Right atrium auricular region (tissue), 2 donors: ENCODE data around the gene ZNF276. TPM values are rescaled to one million over a fixed set of nuclear protein-coding genes. Genes with fewer than 3 reads are reported as not detected.

Experiments
- DNase-seq: peaks from one replicate; pipeline ENCODE4 v3.0.0-alpha.2; 2019; ENCODE audit warnings: low spot score
- H3K27ac ChIP-seq, 2 donors: fragments of 200-600 bp; sonication (generic); 1 replicate in 1 of 2; 2 replicates in 1 of 2; pipeline ENCODE4 v1.5.1; 2016 to 2019
- H3K27me3 ChIP-seq, 2 donors: fragments of 200-600 bp; sonication (generic); one replicate each; pipeline versions ENCODE4 v1.5.1 to v1.6.0; 2017 to 2019
- H3K36me3 ChIP-seq: fragments of 200-600 bp; sonication (generic); one replicate; pipeline ENCODE4 v1.5.1; 2016
- H3K4me1 ChIP-seq, 2 donors: fragments of 200-600 bp; sonication (generic); one replicate each; pipeline versions ENCODE4 v1.5.1 to v1.6.0; 2017 to 2019
- H3K4me3 ChIP-seq, 2 donors: fragments of 200-600 bp; sonication (generic); 1 replicate in 1 of 2; 2 replicates in 1 of 2; pipeline ENCODE4 v1.5.1; 2017 to 2019; ENCODE audit warnings: mild to moderate bottlenecking in 1 of 2, moderate library complexity in 1 of 2
- H3K9me3 ChIP-seq, 2 donors: fragments of 200-600 bp; sonication (generic); one replicate each; pipeline ENCODE4 v1.5.1; 2019
- total RNA-seq, 2 donors: library from RNA; depleted of rRNA; stranded (reverse); fragments of >200 nt; gene quantifications; one replicate each; pipeline ENCODE4 v1.1.0, GENCODE V29; 2016
- TF ChIP-seq, protein P1 (sequence below), 2 donors: fragments of 200-600 bp; sonication (generic); IDR thresholded peaks; one replicate each; pipeline ENCODE4 v1.5.1; 2019; ENCODE audit warnings: antibody characterized with exemption in 2 of 2

The ZNF276 gene
- total RNA-seq, 2 donors from 2014 or later: 10.0 to 11.1 TPM

GRCh38 chr16:89717688-89718505 is 3.4 kb upstream of the ZNF276 start:
- TF ChIP-seq, protein P1, sequence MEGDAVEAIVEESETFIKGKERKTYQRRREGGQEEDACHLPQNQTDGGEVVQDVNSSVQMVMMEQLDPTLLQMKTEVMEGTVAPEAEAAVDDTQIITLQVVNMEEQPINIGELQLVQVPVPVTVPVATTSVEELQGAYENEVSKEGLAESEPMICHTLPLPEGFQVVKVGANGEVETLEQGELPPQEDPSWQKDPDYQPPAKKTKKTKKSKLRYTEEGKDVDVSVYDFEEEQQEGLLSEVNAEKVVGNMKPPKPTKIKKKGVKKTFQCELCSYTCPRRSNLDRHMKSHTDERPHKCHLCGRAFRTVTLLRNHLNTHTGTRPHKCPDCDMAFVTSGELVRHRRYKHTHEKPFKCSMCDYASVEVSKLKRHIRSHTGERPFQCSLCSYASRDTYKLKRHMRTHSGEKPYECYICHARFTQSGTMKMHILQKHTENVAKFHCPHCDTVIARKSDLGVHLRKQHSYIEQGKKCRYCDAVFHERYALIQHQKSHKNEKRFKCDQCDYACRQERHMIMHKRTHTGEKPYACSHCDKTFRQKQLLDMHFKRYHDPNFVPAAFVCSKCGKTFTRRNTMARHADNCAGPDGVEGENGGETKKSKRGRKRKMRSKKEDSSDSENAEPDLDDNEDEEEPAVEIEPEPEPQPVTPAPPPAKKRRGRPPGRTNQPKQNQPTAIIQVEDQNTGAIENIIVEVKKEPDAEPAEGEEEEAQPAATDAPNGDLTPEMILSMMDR (IDR thresholded peaks at IDR 0.05): no peak
- Histone ChIP-seq H3K4me1 (peaks cover 0 to 20% of the 10 kb centered on the region in 2 donors), H3K4me3 (no peak overlapping the region), H3K9me3 (no peaks in the 10 kb centered on the region), H3K27me3 (no peaks in the 10 kb centered on the region), H3K36me3 (peaks cover 3% of the 10 kb centered on the region), H3K27ac (no peak overlapping the region)
- no peak for DNase-seq

DNA sequence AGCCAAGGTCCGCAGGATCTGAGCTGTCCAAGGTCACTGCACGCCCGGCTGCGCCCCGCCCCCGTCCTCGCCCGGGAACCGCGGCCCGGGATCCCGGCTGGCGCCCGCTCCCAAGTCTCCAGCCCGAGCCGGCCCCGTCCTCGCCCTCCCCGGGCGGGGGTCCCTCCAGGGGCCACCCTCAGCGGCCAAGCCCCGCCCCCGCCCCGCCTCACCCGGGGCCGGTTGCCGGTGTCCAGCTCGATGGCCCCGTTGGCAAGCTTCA is 855 bp upstream of the ZNF276 start:
- Histone ChIP-seq H3K36me3 (peaks cover 28% of the 10 kb centered on the region), H3K27me3 (no peaks in the 10 kb centered on the region), H3K4me1 (peaks cover 0 to 38% of the 10 kb centered on the region in 2 donors), H3K9me3 (no peaks in the 10 kb centered on the region), H3K27ac (peak overlapping the region; percentile 97 to 100), H3K4me3 (peak overlapping the region; percentile 82 to 95)
- TF ChIP-seq, protein P1 (IDR thresholded peaks at IDR 0.05): no peak
- DNase-seq: no peak

GRCh38 chr16:89721546-89722391 is 432 bp downstream of the ZNF276 start:
- TF ChIP-seq, protein P1 (IDR thresholded peaks at IDR 0.05): no peak
- H3K36me3 ChIP-seq: peaks cover 40% of the 10 kb centered on the region
- DNase-seq: peak; percentile 72
- no peaks in the 10 kb centered on the region for H3K9me3 ChIP-seq
- no peaks in the 10 kb centered on the region for H3K27me3 ChIP-seq
- H3K4me3 ChIP-seq: peak overlapping the region; percentile 82 to 95
- H3K27ac ChIP-seq: peak overlapping the region; percentile 97 to 100
- peaks cover 0 to 38% of the 10 kb centered on the region in 2 donors for H3K4me1 ChIP-seq

DNA sequence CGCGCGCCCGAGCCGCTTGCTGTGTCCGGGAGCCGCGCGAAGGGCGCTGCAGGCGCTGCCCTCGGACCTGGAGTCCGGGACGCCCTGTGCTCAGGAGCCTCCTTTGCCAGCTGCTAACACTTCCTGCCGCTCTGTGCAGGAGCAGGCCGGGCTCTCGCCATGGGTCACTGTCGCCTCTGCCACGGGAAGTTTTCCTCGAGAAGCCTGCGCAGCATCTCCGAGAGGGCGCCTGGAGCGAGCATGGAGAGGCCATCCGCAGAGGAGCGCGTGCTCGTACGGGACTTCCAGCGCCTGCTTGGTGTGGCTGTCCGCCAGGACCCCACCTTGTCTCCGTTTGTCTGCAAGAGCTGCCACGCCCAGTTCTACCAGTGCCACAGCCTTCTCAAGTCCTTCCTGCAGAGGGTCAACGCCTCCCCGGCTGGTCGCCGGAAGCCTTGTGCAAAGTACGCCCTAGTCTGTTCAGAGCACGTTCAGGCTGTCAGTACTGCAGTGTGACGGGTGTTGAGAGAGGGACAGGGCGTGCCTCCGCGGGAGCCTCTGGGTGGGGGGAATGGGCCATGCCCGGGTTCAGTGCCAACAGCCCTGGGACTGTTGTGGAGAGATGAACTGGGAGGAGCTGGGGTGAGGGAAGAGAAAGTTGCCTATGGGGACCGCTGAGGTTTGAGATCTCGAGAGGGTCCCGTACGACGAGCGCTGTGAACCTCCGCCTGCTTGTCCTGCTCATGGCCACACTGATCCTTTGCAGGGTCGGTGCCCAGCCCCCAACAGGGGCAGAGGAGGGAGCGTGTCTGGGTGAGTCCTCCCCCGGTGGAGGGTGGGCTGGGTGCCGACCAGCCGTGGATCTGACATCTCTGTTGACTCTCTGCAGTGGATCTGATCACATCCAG is 1.3 kb downstream of the ZNF276 start:
- H3K4me1 ChIP-seq: peaks cover 0 to 38% of the 10 kb centered on the region in 2 donors
- no peaks in the 10 kb centered on the region for H3K27me3 ChIP-seq
- peak overlapping the region; percentile 97 to 100 for H3K27ac ChIP-seq
- TF ChIP-seq, protein P1 (IDR thresholded peaks at IDR 0.05): no peak
- H3K9me3 ChIP-seq: no peaks in the 10 kb centered on the region
- H3K36me3 ChIP-seq: peaks cover 48% of the 10 kb centered on the region
- peak overlapping the region; percentile 82 to 95 for H3K4me3 ChIP-seq
- peak; percentile 77 for DNase-seq
